G401 (cell line): Measurements from ENCODE around the gene XPNPEP1. TPM values are rescaled to one million over a fixed set of nuclear protein-coding genes. Genes with fewer than 3 reads are reported as not detected.
A peak's percentile ranks its signal among the peaks of the same experiment; 100 is the strongest.

ENCODE experiments used
- DNase-seq: peaks from one replicate; pipeline ENCODE4 v3.0.0-alpha.2; 2015; ENCODE audit warnings: low spot score
- in situ Hi-C: cut with HindIII; loops from 2 replicates; pipeline ENCODE4 v1.10.0; 2016; ENCODE audit warnings: low sequenced_read_pairs, mixed read lengths
- total RNA-seq: library from RNA; depleted of rRNA; stranded (reverse); fragments of >200 nt; shearing (Covaris generic); gene quantifications from 2 replicates; pipeline ENCODE4 v1.2.3, GENCODE V29; 2014

XPNPEP1 gene
- total RNA-seq, 1 experiment from 2014 or later, result 153 TPM

DNA sequence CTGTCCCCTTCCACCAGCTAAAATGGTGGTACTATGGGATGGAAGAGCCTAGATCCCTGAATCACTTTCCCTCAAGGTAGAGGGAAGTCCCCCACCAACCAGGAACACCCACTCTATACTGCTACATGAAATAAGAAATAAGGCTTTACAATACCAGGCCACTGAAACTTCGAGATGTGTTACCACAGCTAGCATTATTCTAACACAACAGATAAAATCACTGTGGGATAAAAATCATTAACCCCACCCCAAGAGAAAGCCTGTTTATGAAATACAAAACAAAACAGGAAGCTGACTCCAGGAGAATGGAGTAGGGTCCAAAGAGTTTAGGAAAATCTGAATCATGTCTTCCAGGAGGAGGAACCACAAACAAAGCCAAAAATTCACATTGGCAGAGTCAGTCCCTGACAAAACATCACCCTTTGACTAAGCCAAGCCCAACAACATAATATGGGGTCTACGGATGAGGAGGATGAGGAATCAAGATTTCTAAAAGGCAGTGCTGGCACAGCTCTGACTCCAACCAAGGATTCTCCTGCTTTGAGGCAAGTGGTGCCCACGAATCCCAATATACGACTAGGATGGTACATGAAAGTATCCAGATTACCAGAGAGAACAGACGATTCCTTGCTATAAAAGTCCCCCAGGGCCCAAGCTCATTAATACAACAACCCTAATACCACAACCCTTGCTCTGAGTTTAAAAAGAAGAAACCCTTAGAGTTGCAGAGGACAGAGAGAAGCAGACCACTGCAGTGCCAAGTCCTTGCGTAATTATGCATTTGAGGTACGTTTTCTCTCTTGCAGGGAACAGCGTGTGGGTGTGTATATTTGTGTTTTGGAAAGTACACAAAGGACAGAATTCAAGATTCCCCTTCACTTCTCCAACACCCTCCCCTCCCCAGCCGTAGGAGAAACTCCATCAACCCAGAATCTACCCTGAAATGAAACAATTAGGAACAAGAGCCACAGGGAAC, 23.7 kb downstream of the XPNPEP1 start:
- in situ Hi-C loops, result loop anchor here (25.0 kb wide), 1 partner anchor 113 kb away; the partner anchor contains the start of gene ADD3
- DNase-seq, result no peak

DNA sequence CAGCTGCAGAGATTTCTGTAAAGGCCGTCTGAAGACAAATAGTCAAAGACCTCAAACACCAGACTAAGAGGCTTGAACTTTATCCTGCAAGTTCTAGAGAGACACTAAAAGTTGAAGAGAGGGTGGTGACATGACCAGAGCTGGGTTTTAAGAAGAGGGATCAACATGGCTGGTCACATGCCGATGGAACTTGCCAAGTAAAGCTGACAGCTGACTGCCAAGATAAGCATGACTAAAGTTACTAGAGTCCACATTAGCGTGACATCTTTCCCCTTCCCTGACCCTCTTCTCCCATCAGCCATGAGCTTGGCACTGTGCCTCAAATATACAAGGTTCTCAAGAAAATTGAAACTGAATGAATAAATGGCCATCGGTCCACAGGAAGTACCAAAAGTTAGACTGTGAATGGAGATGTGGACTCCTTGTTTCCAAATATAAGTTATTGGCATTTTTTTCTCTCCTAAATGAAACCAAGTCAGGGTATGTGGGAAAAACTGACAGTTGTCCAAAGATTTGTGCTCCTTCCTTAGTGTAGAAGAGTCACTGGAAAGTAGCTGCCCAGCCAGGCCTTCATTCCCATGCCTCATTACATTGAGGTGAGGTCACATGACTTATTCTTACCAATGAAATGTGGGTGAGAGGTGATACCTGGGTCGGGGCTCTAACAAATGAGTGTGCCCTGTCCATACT, 24.5 kb downstream of the XPNPEP1 start:
- no peak for DNase-seq
- in situ Hi-C loops, result loop anchor here (25.0 kb wide), 1 partner anchor 113 kb away; the partner anchor contains the start of gene ADD3

DNA sequence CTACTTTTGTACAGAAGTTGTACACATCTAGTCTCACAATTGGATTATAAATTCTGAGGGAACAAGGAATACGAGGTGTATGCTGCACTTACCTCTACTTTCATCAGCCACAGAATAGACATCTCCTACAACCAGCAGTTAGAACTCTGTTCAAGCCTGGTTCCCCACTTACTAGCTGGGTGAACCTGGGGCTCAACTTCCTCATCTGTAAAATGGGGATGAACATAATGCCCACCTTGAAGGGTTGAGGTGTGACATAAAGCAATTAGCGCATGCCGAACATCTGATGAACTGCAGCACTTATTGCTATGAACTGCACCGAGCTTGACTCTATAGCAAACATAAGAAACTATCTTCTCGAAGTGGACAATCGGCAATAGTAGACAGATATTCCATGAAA, 25.3 kb downstream of the XPNPEP1 start:
- DNase-seq, result no peak
- in situ Hi-C loops, result loop anchor here (25.0 kb wide), 1 partner anchor 114 kb away; the partner anchor contains the start of gene ADD3

DNA sequence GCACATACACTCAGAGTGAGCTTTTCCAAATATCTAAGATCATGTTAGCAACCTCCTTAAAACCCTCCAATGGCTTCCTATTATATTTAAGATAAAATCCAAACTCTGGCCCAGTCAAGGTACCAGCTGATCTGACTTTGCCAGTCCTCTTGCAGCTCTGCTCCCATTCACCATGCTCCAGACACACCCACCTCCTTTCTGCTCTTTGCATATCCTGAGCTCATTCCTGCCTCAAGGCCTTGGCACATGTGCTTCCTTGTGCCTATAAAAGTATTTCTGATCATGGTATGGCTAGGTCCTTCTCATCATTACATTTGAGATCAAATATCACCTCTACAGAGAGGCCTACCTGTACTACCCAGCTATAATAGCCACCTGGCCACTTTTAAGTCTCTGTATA, 27.5 kb downstream of the XPNPEP1 start:
- in situ Hi-C loops, result loop anchor here (25.0 kb wide), 1 partner anchor 116 kb away; the partner anchor contains the start of gene ADD3
- DNase-seq, result no peak

DNA sequence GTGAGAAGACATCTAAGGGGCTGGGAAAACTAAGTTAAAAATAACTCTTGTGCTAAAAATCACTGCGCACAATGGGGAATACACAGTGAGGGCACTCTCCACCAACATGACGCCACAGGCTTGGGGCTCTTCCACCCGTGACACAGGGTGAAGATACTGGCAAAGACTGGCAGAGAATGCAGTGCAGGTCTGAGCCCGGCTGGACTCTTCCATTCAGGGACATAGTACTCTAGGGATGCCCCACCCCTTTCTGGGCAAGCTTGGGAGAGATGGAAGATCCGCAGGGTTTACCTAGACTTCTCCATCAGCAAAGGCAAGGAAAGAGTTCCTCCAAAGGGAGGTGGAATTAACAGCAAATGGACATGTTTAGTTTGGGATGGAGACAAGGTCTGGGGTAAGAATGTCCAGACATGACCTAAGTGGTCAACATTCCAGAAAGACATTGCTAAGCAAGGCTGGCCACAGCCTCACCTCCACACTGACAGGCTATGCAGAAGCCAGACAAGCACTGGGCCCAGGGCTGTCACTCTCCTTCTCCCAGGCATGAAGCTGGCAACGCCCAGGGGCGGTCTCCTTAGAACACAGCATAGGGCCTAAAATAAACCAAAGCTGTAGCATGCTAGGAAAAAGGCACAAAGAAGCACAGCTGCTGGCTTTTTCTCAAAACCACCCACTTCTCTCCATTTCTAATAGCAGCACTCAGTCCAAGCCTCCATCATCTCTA, 28.1 kb downstream of the XPNPEP1 start:
- DNase-seq, result peak; percentile 23
- in situ Hi-C loops, result loop anchor here (25.0 kb wide), 1 partner anchor 117 kb away; the partner anchor contains the start of gene ADD3

DNA sequence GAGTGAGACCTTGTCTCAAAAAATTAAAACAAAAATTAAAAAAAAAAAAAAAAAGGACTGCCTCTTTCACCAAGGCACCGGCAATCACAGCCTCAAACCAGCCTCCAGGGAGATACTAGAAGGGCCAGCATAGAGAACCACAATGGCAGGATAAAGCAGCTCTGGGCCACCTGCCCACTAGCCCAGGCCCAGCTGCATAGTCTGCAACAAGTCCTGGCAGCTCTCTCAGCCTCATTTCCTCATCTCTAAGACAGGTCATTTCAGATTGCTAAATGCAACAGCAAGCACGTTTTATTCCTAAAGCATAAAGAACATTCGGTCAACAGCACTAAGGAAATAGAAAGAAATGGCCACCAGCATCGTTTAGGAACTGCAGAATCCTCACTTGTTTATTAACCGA, 28.8 kb downstream of the XPNPEP1 start:
- peak; percentile 92 for DNase-seq

DNA sequence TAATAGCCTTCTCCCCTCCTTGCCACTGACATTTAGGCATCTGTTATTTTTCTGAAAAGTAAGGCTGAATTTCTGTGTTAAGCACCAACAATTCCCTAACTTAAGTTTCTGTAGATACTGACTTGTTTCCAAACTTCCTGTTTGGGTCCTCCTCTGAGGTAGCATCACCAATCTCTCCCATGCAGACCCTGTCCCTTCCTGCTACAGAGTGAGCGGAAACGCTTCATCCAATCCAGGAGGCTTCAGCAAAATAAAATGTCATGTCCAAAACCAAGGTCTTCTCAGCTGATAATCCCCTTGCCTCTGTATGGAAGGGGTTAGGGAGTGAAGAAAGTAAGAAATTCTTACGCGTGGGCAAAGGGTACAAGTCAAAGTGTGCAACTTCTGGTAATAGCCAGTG, 29.9 kb downstream of the XPNPEP1 start:
- in situ Hi-C loops, result loop anchor here (25.0 kb wide), 1 partner anchor 119 kb away; the partner anchor contains the start of gene ADD3
- DNase-seq, result no peak

More for the DNA sequence above, 28.8 kb downstream of the XPNPEP1 start:
- in situ Hi-C loops, result loop anchor here (25.0 kb wide), 1 partner anchor 118 kb away; the partner anchor contains the start of gene ADD3

DNA sequence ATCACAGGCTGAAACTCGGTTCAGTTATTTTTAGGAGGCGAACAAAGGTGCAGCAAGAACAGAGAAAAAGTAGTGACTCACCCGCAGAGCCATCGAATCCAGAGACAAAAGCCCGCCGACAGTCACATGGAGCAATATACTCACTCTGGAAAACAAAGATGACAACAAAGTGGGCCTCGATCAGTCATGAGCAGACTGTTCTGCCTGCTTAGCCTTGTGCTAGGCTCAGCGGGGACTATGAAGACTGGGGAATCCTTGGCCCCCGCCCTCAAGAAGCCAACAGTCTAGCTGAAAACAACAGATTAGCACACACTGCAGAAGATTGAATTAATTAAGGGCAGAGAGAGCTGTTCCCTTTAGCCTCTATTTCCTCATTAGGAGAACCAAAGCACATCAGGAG, 30.4 kb downstream of the XPNPEP1 start:
- no peak for DNase-seq
- in situ Hi-C loops, result loop anchor here (25.0 kb wide), 1 partner anchor 119 kb away; the partner anchor contains the start of gene ADD3

DNA sequence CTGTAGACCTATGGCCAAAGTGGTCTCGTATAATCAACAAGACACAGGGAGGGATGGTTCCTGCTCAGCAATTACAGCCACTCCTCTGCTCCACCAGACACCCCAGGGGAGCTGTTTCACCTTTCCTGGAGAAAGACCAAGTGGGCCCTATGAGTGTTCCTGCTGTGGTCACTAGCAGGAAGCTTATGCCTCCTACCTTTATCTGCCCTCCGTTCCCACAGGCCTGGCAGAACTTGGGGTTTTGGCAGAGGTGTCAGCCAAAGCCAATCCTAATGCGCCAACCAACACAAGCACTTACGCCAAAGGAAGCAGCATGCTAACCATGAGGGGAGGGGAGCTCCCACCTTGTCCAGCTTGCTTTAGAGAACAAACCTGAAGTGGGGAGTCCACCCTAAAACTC, 31.2 kb downstream of the XPNPEP1 start:
- DNase-seq, result no peak
- in situ Hi-C loops, result loop anchor here (25.0 kb wide), 1 partner anchor 120 kb away; the partner anchor contains the start of gene ADD3

DNA sequence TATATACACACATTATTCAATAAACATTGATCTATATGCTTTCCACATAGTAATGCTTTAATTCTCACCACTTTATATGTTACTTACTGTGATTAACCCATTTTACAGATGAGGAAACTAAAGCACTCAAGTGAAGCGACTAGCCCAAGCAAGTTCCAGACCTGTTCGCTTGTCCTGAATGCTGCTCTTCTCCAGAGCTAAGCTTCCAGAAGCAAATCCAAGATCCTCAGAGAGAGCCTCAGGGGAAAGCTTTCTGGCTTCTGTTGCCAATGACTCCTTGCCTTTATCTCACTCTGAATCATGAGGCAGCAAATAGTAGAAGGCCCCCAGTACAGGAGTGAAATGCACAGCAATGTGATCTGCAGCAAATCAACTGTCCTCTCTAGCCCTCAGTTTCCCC, 32.2 kb downstream of the XPNPEP1 start:
- in situ Hi-C loops, result loop anchor here (25.0 kb wide), 1 partner anchor 121 kb away; the partner anchor contains the start of gene ADD3
- DNase-seq, result no peak

DNA sequence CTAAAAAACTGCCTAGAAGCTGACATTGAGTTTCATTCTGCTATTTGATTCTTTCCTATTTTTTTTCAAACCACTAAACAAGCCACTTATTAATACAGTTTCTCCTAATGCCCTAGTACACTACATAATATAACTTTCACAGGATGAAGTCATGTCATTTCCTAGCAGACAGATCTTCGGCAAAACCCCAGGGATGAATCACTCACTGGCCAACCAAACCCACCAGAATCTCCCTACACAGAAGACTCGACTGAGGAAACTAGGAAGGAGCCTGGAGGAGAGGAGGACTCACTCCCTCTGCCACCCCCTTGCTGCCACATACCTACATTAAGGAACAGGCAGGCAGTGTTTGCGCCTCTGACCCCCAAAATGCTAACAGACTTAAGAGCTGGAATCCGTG, 33.4 kb downstream of the XPNPEP1 start:
- no peak for DNase-seq

DNA sequence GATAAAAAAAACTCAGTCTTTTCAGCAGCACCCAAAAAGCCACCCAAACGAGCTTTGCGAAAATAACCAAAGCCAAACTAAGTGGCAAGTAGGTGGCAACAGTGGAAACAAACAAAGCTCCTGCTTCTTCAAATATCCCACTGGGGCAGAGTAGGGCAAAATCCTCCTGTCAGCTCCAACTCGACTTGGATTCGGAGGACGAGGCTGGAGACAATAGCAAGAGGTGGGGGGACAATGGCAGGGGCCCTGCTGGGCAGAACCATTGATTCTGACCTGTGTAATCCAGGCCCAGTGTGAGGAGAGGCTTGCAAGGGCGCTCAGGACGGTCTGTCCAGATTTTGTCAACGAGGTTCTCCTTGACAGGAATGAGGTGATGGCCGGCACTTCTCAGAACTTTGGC, 35.5 kb downstream of the XPNPEP1 start:
- in situ Hi-C loops, result loop anchor here (25.0 kb wide), 1 partner anchor 125 kb away; the partner anchor contains the start of gene ADD3
- no peak for DNase-seq

More for the DNA sequence above, 33.4 kb downstream of the XPNPEP1 start:
- in situ Hi-C loops, result loop anchor here (25.0 kb wide), 1 partner anchor 122 kb away; the partner anchor contains the start of gene ADD3

DNA sequence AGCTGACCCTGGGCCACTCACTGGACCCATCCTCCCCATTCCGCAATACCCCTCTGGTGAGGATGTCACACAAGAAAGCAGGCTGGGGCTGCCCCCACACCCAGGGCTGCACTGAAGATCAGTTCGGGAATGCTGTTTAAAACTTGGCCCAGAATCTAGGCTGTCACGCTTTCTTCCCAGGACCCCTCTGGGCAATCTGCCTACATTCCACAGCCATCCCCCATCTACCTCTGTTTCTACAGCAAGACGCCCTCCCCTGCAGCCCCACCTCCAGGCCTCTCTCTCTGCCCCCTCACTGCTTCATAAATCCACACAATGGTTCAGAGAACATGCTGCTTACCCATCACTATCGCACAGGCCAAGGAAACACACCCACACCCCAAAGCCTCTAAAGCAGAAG, 36.1 kb downstream of the XPNPEP1 start:
- DNase-seq, result no peak
- in situ Hi-C loops, result loop anchor here (25.0 kb wide), 1 partner anchor 125 kb away; the partner anchor contains the start of gene ADD3

DNA sequence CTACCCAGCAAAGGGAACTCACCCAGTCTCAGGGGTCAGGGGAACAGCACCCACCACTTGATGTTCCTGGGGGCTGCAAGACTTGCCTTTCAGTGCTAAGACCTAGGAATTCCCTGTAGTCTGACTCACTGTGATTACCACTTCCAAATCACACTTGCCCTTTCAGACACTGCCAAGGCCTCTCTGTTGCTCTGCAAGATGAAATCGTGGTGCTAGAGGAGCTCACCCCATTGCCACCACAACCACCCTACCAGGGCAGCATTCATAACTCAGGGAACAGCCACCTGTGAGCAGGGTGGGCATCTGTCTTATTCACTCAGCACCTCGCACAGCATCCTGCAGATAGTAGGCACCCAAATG, 36.5 kb downstream of the XPNPEP1 start:
- in situ Hi-C loops, result loop anchor here (25.0 kb wide), 1 partner anchor 126 kb away; the partner anchor contains the start of gene ADD3
- no peak for DNase-seq

DNA sequence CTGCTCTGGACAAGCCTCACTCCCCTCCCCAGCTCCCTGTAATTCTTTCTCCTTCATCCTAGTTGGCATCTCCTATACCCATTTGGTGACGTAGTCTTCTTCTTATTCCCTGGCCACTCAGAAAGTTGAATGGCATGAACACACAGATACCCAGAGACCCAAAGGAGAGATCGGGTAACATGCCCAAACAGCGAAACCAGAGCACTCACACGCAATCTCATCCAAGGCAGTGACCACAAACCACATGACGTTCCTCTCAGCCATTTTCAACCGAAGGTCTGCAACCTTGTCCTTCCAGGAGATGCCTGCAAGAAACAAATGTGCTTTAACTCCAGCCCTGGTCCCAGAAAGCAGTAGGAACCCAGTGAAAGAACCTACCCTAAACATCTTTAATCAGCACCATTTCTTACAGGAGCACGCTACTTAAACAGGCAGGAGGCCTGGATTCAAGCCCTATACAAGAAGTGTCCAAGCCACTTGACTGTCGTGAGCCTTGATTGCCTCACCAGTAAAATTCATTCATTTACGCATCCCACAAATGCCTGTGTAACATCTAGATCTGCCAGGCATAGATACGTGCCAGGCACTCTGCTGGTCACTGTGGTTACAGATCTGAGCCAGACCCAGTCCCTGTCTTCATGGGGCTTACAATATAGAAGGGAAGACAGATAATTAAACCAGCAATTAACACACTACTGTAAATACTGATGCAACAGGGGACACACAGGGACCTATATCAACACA, 37.1 kb downstream of the XPNPEP1 start:
- DNase-seq, result no peak
- in situ Hi-C loops, result loop anchor here (25.0 kb wide), 1 partner anchor 126 kb away; the partner anchor contains the start of gene ADD3

DNA sequence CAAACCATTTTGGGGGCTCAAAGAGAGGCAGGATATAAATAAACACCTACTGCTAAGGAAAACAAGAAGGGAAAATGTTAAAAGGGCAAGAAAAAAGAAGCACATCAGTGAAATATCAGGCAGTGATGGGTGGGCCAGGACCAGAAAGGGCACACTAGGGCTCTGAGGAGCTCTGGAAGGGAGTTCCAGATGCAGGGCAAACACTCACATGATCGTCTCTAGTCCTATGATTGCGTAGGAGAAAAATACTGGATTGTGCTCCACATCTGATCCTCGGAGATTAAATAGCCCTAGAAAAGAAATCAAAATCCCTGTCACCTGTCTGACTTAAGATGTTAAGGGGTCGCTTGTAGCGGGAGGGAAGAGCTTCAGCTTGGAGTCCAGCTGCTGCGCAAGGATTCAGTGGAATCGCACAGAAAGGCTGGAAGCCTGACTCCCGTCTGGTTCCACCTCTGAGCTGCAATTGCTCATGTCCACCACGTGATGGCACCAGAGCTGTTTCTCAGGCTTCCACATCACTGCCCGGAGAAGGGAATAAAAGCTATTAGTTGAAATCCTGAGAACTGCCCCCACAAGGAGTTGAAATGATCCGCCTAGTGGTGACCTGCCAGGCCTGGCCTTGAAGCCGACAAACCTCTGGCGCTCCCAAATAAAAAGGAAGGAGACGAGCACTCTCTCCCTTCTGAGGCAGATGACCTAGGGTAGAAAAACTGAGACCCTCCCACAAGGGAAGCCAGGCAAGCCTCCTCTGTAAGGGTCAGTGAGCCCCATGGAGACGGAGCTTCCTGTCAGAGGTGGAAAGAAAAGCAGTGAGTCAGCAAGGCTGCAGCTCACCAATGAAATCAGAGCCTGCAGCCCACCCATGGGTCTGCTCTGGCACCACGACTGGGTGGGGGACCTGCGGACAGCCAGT, 39.2 kb downstream of the XPNPEP1 start:
- in situ Hi-C loops, result loop anchor here (25.0 kb wide), 1 partner anchor 128 kb away; the partner anchor contains the start of gene ADD3
- peak; percentile 93 for DNase-seq
